GM12872 (cell line): Measurements from ENCODE around the gene SAFB.

ENCODE experiments used
- CTCF ChIP-seq: IDR thresholded peaks from 3 replicates; pipeline ENCODE4 v1.5.1; 2011; ENCODE audit warnings: low read depth, mild to moderate bottlenecking, low read length, moderate library complexity; ENCODE audit not compliant: insufficient read depth

SAFB gene

GRCh38 chr19:5645409-5645808 lies 22.5 kb downstream of the SAFB start:
- TF ChIP-seq CTCF = no peak

- TF ChIP-seq CTCF = no peak
Observed at GRCh38 chr19:5646703-5647102, 23.8 kb downstream of the SAFB start.

- no peak for TF ChIP-seq CTCF
Observed at GRCh38 chr19:5648464-5648863, 25.6 kb downstream of the SAFB start.

- TF ChIP-seq CTCF = peak; percentile 33; the same call in 2 of the 3 replicates
Observed at GRCh38 chr19:5651361-5651760, 28.5 kb downstream of the SAFB start.

- no peak for TF ChIP-seq CTCF
Observed at GRCh38 chr19:5652261-5652660, 29.4 kb downstream of the SAFB start.

GRCh38 chr19:5654931-5655330 lies 32.0 kb downstream of the SAFB start:
- TF ChIP-seq CTCF = no peak

- TF ChIP-seq CTCF = no peak
Observed at GRCh38 chr19:5655412-5655811, 32.5 kb downstream of the SAFB start.

GRCh38 chr19:5661483-5661882 lies 38.6 kb downstream of the SAFB start:
- TF ChIP-seq CTCF = no peak
